ENCODE data around the gene SELENON. TPM values are rescaled to one million over a fixed set of nuclear protein-coding genes. Genes with fewer than 3 reads are reported as not detected.

The SELENON gene
- total and polyA plus RNA-seq, 2 of the 13 experiments (the other 11 are each of a cell fraction or from before 2014, with no cell fraction given): 3.8 to 8.0 TPM

DNA sequence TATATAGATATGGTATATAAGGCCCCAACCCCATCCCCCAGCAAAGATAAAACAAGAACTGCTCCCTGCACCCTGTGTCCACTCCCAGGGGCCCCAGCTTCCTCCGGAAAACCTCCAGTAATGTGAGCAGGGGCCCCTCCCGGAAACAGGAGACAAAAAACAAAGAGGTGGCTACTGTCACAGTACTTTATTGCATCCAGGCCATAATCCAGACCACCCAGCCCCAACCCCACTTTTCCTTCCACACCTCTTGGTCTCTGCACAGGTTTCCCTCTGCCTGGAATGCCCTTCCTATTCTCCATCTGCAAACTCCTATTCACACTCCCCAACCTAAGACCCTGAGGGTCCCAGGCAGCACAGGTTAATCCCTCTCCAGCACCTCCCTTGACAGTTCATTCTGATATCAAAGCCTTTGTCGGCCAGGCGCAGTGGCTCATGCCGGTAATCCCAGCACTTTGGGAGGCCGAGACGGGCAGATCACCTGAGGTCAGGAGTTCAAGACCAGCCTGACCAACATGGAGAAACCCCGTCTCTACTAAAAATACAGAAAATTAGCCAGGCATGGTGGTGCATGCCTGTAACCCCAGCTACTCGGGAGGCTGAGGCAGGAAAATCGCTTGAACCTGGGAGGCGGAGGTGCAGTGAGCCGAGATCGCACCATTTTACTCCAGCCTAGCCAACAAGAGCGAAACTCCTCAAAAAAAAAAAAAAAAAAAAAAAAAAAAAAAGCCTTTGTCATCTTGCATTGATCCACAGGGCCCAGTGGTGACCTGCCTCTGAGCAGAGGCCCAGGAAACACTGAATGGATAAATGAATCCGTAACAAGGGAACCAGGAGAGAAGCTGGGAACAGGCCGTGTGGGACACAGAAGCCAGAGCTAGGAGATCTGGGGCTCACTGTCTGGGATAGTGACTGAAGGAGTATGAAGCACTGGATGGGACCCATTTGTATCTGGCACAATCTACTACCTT is 61.6 kb downstream of the SELENON start (continued):
- TF ChIP-seq, protein P1, sequence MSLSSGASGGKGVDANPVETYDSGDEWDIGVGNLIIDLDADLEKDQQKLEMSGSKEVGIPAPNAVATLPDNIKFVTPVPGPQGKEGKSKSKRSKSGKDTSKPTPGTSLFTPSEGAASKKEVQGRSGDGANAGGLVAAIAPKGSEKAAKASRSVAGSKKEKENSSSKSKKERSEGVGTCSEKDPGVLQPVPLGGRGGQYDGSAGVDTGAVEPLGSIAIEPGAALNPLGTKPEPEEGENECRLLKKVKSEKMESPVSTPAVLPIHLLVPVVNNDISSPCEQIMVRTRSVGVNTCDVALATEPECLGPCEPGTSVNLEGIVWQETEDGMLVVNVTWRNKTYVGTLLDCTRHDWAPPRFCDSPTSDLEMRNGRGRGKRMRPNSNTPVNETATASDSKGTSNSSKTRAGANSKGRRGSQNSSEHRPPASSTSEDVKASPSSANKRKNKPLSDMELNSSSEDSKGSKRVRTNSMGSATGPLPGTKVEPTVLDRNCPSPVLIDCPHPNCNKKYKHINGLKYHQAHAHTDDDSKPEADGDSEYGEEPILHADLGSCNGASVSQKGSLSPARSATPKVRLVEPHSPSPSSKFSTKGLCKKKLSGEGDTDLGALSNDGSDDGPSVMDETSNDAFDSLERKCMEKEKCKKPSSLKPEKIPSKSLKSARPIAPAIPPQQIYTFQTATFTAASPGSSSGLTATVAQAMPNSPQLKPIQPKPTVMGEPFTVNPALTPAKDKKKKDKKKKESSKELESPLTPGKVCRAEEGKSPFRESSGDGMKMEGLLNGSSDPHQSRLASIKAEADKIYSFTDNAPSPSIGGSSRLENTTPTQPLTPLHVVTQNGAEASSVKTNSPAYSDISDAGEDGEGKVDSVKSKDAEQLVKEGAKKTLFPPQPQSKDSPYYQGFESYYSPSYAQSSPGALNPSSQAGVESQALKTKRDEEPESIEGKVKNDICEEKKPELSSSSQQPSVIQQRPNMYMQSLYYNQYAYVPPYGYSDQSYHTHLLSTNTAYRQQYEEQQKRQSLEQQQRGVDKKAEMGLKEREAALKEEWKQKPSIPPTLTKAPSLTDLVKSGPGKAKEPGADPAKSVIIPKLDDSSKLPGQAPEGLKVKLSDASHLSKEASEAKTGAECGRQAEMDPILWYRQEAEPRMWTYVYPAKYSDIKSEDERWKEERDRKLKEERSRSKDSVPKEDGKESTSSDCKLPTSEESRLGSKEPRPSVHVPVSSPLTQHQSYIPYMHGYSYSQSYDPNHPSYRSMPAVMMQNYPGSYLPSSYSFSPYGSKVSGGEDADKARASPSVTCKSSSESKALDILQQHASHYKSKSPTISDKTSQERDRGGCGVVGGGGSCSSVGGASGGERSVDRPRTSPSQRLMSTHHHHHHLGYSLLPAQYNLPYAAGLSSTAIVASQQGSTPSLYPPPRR (CRISPR knock-in tag; IDR thresholded peaks at IDR 0.05; ENCODE audit: borderline replicate concordance): peak; percentile 45; the same call in 1 of the 2 replicates
- TF ChIP-seq, protein P2, sequence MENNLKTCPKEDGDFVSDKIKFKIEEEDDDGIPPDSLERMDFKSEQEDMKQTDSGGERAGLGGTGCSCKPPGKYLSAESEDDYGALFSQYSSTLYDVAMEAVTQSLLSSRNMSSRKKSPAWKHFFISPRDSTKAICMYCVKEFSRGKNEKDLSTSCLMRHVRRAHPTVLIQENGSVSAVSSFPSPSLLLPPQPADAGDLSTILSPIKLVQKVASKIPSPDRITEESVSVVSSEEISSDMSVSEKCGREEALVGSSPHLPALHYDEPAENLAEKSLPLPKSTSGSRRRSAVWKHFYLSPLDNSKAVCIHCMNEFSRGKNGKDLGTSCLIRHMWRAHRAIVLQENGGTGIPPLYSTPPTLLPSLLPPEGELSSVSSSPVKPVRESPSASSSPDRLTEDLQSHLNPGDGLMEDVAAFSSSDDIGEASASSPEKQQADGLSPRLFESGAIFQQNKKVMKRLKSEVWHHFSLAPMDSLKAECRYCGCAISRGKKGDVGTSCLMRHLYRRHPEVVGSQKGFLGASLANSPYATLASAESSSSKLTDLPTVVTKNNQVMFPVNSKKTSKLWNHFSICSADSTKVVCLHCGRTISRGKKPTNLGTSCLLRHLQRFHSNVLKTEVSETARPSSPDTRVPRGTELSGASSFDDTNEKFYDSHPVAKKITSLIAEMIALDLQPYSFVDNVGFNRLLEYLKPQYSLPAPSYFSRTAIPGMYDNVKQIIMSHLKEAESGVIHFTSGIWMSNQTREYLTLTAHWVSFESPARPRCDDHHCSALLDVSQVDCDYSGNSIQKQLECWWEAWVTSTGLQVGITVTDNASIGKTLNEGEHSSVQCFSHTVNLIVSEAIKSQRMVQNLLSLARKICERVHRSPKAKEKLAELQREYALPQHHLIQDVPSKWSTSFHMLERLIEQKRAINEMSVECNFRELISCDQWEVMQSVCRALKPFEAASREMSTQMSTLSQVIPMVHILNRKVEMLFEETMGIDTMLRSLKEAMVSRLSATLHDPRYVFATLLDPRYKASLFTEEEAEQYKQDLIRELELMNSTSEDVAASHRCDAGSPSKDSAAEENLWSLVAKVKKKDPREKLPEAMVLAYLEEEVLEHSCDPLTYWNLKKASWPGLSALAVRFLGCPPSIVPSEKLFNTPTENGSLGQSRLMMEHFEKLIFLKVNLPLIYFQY (CRISPR knock-in tag; IDR thresholded peaks at IDR 0.05; ENCODE audit: borderline replicate concordance): no peak
- TF ChIP-seq, protein P3, sequence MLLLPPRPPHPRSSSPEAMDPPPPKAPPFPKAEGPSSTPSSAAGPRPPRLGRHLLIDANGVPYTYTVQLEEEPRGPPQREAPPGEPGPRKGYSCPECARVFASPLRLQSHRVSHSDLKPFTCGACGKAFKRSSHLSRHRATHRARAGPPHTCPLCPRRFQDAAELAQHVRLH (CRISPR knock-in tag; IDR thresholded peaks at IDR 0.05; ENCODE audit: borderline replicate concordance, low read depth): no peak
- TF ChIP-seq ZNF644 (CRISPR knock-in tag; IDR thresholded peaks at IDR 0.05; ENCODE audit: low read depth): no peak
- 0 out of 2 replicates have a peak, but pooled peaks have one; percentile 32 for TF ChIP-seq TP53 (CRISPR knock-in tag; conservative IDR thresholded peaks at IDR 0.05)
- TF ChIP-seq, protein P4, sequence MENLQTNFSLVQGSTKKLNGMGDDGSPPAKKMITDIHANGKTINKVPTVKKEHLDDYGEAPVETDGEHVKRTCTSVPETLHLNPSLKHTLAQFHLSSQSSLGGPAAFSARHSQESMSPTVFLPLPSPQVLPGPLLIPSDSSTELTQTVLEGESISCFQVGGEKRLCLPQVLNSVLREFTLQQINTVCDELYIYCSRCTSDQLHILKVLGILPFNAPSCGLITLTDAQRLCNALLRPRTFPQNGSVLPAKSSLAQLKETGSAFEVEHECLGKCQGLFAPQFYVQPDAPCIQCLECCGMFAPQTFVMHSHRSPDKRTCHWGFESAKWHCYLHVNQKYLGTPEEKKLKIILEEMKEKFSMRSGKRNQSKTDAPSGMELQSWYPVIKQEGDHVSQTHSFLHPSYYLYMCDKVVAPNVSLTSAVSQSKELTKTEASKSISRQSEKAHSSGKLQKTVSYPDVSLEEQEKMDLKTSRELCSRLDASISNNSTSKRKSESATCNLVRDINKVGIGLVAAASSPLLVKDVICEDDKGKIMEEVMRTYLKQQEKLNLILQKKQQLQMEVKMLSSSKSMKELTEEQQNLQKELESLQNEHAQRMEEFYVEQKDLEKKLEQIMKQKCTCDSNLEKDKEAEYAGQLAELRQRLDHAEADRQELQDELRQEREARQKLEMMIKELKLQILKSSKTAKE (CRISPR knock-in tag; IDR thresholded peaks at IDR 0.05; ENCODE audit: borderline replicate concordance): peak; percentile 71
- TF ChIP-seq ZNF556 (CRISPR knock-in tag; IDR thresholded peaks at IDR 0.05; ENCODE audit: borderline replicate concordance): no peak
- no peak for TF ChIP-seq NR3C1 (CRISPR knock-in tag; IDR thresholded peaks at IDR 0.05)
- TF ChIP-seq SKI (IDR thresholded peaks at IDR 0.05; ENCODE audit: partially characterized antibody): peak; percentile 11
- TF ChIP-seq, protein P5, sequence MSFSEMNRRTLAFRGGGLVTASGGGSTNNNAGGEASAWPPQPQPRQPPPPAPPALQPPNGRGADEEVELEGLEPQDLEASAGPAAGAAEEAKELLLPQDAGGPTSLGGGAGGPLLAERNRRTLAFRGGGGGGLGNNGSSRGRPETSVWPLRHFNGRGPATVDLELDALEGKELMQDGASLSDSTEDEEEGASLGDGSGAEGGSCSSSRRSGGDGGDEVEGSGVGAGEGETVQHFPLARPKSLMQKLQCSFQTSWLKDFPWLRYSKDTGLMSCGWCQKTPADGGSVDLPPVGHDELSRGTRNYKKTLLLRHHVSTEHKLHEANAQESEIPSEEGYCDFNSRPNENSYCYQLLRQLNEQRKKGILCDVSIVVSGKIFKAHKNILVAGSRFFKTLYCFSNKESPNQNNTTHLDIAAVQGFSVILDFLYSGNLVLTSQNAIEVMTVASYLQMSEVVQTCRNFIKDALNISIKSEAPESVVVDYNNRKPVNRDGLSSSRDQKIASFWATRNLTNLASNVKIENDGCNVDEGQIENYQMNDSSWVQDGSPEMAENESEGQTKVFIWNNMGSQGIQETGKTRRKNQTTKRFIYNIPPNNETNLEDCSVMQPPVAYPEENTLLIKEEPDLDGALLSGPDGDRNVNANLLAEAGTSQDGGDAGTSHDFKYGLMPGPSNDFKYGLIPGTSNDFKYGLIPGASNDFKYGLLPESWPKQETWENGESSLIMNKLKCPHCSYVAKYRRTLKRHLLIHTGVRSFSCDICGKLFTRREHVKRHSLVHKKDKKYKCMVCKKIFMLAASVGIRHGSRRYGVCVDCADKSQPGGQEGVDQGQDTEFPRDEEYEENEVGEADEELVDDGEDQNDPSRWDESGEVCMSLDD (CRISPR knock-in tag; IDR thresholded peaks at IDR 0.05; ENCODE audit: borderline replicate concordance): peak; percentile 65; the same call in 1 of the 2 replicates
